T-cell (primary cell): ENCODE measurements around the gene LMO1. TPM values are rescaled to one million over a fixed set of nuclear protein-coding genes. Genes with fewer than 3 reads are reported as not detected.

ENCODE experiments used
- ATAC-seq, 4 experiments: fragments of 200-7000 bp in 3 of 4; fragments of 150-1000 bp in 1 of 4; cut with Tn5 transposase; replicated peaks in 1 of 4; 1 replicate in 3 of 4; 2 replicates in 1 of 4; pipeline ENCODE4 v1.10.0; 2021; ENCODE audit warnings: moderate library complexity in 3 of 4, mild to moderate bottlenecking in 2 of 4, moderate number of reproducible peaks in 1 of 4
- CTCF ChIA-PET, 2 donors: fragments of 300-600 bp; sonication (Branson Sonifier 250); formaldehyde crosslinking; loops; one replicate each; lab custom pipeline; 2022; ENCODE audit warnings: antibody characterized with exemption in 2 of 2; lab: Charles Lee
- POLR2A ChIA-PET, 2 donors: fragments of 300-600 bp; sonication (Branson Sonifier 250); formaldehyde crosslinking; loops; one replicate each; lab custom pipeline; 2022; ENCODE audit warnings: antibody characterized with exemption in 2 of 2; lab: Charles Lee
- DNase-seq, 35 experiments: peaks; one replicate each; pipeline versions ENCODE4 v3.0.0 to v3.0.0-alpha.2; 2013 to 2023
- H3K27ac ChIP-seq: one replicate; pipeline ENCODE4 v1.5.1; 2013; ENCODE audit warnings: low read length
- H3K27me3 ChIP-seq, 2 experiments: replicated peaks in 1 of 2; 1 replicate in 1 of 2; 2 replicates in 1 of 2; pipeline versions ENCODE4 v1.6.1 to v1.7.0; 2013; ENCODE audit warnings: low read length in 1 of 2, mixed read lengths in 1 of 2; ENCODE audit not compliant: control insufficient read depth in 2 of 2, insufficient read depth in 2 of 2; ENCODE audit errors: extremely low read depth in 1 of 2
- H3K36me3 ChIP-seq, 2 donors: 1 replicate in 1 of 2; 2 replicates in 1 of 2; pipeline versions ENCODE4 v1.6.1 to v1.7.0; 2013; ENCODE audit warnings: low read length in 1 of 2; ENCODE audit not compliant: control insufficient read depth in 2 of 2, insufficient read depth in 1 of 2; ENCODE audit errors: extremely low read depth in 1 of 2
- H3K4me1 ChIP-seq, 2 experiments: 1 replicate in 1 of 2; 2 replicates in 1 of 2; pipeline versions ENCODE4 v1.6.1 to v1.7.0; 2013; ENCODE audit warnings: low read length in 2 of 2, mixed read lengths in 1 of 2; ENCODE audit not compliant: insufficient read depth in 2 of 2, control insufficient read depth in 1 of 2; ENCODE audit errors: extremely low read depth in 1 of 2
- H3K4me3 ChIP-seq, 2 donors: 1 replicate in 1 of 2; 2 replicates in 1 of 2; pipeline versions ENCODE4 v1.5.1 to v1.7.0; 2013; ENCODE audit warnings: mild to moderate bottlenecking in 2 of 2, low read length in 1 of 2, moderate library complexity in 1 of 2; ENCODE audit not compliant: control insufficient read depth in 1 of 2; ENCODE audit errors: extremely low read depth in 1 of 2
- H3K9me3 ChIP-seq: 2 replicates; pipeline ENCODE4 v1.7.0; 2013
- H3K27ac Mint-ChIP-seq, 2 donors: one replicate each; pipeline ENCODE4 v1.8.0; 2020 to 2021; ENCODE audit warnings: mild to moderate bottlenecking in 2 of 2, mixed read lengths in 2 of 2
- H3K27me3 Mint-ChIP-seq, 2 donors: one replicate each; pipeline ENCODE4 v1.8.0; 2021 to 2022; ENCODE audit warnings: mixed read lengths in 2 of 2
- H3K36me3 Mint-ChIP-seq: one replicate; pipeline ENCODE4 v1.8.0; 2021; ENCODE audit warnings: mixed read lengths
- H3K4me1 Mint-ChIP-seq, 3 donors: one replicate each; pipeline ENCODE4 v1.8.0; 2020 to 2022; ENCODE audit warnings: mixed read lengths in 3 of 3, mild to moderate bottlenecking in 1 of 3
- H3K4me3 Mint-ChIP-seq, 3 donors: one replicate each; pipeline ENCODE4 v1.8.0; 2020 to 2022; ENCODE audit warnings: mild to moderate bottlenecking in 3 of 3, mixed read lengths in 3 of 3, moderate library complexity in 3 of 3
- H3K9me3 Mint-ChIP-seq, 3 donors: one replicate each; pipeline ENCODE4 v1.8.0; 2020 to 2022; ENCODE audit warnings: mixed read lengths in 3 of 3
- WGBS: methylation state at CpG from one replicate; pipeline ENCODE4 v1.1.5; 2013; ENCODE audit warnings: missing lambda C conversion rate; ENCODE audit not compliant: insufficient coverage; 5-methylcytosine and 5-hydroxymethylcytosine counted together
- total RNA-seq, 35 experiments: library from RNA in 6 of 35; stranded (reverse) in 6 of 35; fragments of 120-200 nt in 1 of 35; gene quantifications; one replicate each; pipeline versions ENCODE4 v1.2.1 to v1.2.4 and lab custom pipeline; 2013 to 2026

LMO1 gene
- total RNA-seq, 5 donors from 2014 or later (not counting 1 experiment from before 2014, with no cell fraction given): not detected

DNA sequence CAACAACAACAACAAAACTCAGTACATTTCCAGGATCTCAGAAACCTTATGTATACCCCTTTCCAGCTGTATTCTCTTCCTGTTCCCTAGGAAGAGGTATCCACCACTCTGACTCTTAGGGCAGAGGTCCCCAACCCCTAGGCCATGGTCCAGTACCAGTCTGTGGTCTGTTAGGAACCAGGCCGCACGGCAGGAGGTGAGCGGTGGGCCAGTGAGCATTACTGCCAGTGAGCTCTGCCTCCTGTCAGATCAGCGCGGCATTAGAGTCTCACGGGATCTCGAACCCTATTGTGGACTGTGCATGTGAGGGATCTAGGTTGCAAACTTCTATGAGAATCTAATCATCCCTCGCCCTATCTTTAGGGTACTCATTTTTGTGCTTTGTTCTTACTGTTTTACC, 43.9 kb upstream of the LMO1 start:
- no peaks in the 10 kb centered on the region for H3K27me3 ChIP-seq
- no peak overlapping the region for H3K27ac ChIP-seq
- peaks cover 5 to 11% (median 10%) of the 10 kb centered on the region in 3 donors for H3K9me3 Mint-ChIP-seq
- H3K27me3 Mint-ChIP-seq: no peaks in the 10 kb centered on the region
- ChIA-PET POLR2A (no interaction called here), CTCF (no interaction called here)
- no peak for ATAC-seq
- no peak overlapping the region for H3K4me3 Mint-ChIP-seq
- no peaks in the 10 kb centered on the region for H3K36me3 ChIP-seq
- no peaks in the 10 kb centered on the region for H3K9me3 ChIP-seq
- no peak for DNase-seq
- H3K4me1 ChIP-seq: no peaks in the 10 kb centered on the region
- 95% methylated on average over 5 of the region's 8 CpGs for WGBS
- H3K4me1 Mint-ChIP-seq: no peaks in the 10 kb centered on the region
- H3K36me3 Mint-ChIP-seq: no peaks in the 10 kb centered on the region
- H3K4me3 ChIP-seq: no peak overlapping the region
- H3K27ac Mint-ChIP-seq: no peak overlapping the region

DNA sequence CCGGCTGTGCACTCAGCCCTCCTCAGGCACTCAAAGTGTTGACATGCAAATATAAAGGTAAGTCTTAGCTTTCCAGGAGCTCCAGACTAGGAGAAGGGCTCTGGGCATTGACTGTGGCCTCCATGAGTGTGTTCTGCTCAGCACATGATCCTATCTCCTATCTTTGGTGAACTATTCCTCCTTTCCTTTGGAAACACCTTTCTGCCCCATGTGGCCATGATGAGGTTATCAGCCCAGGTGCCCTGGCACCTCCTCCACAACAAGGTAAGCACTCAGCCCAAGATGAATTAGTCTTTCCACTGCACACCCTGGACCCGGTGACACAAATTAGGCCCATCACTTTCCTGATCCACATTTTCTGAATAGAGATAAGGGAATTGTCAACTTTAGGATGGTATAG, 37.9 kb upstream of the LMO1 start:
- DNase-seq: no peak
- H3K27ac ChIP-seq: no peak overlapping the region
- H3K27me3 ChIP-seq: peaks cover 0 to 20% of the 10 kb centered on the region in 2 experiments
- H3K4me1 ChIP-seq: no peaks in the 10 kb centered on the region
- no peak for ATAC-seq
- H3K4me1 Mint-ChIP-seq: no peaks in the 10 kb centered on the region
- H3K36me3 ChIP-seq: no peaks in the 10 kb centered on the region
- peaks cover 12 to 18% of the 10 kb centered on the region in 2 donors for H3K27me3 Mint-ChIP-seq
- no peak overlapping the region for H3K4me3 ChIP-seq
- peaks cover 6 to 16% (median 12%) of the 10 kb centered on the region in 3 donors for H3K9me3 Mint-ChIP-seq
- CTCF ChIA-PET: no interaction called here
- H3K27ac Mint-ChIP-seq: no peak overlapping the region
- H3K4me3 Mint-ChIP-seq: no peak overlapping the region
- no peaks in the 10 kb centered on the region for H3K9me3 ChIP-seq
- H3K36me3 Mint-ChIP-seq: no peaks in the 10 kb centered on the region
- POLR2A ChIA-PET: no interaction called here
- 100% methylated on average over 1 of the region's 2 CpGs for WGBS

DNA sequence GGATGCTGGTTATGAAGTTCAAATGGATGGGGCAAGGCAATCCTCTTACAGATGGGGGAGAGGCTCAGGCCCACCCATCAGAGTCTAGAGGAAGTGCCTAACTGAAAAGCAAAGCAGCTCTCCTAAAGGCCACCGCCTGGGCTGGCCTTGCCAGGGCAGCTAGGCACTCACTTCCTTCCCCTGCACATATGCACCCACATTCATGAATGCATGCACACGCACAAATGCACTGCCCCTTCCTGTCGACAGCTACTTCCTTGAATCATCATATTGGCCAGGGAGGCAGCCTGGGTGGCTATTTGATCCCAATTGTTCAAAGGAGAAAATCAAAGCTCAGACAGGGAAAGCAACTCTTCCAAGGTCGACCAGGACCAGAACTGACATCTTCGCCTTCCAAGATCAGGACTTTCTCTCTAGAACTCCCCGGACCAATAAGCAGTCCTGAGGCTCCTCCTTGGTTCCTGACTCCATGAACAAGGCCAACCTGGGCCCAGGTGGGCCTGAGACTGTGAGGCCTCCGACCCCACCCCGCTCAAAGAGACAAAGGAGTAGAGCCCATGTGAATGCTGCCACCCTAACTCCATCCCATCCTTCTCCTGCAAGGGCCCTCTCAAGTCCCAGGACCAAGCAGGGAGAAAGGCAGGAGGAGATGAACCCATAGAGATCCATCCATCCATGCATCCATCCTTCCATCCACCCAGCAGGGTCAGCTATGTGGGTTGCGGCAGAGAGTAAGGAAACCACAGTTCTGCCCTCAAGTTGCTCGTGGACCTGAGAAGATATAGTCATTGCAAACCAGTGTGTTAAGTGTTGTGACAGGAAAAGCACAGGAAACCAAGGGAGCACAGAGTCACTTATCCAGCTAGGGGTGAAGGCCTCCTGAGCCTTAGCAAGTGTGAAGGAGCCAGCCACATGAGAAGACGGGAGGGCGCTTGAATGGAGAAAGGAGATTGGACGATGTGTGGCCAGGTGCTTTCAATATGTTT, 35.4 kb upstream of the LMO1 start:
- H3K36me3 Mint-ChIP-seq: no peaks in the 10 kb centered on the region
- no peak for ATAC-seq
- no peak overlapping the region for H3K4me3 Mint-ChIP-seq
- H3K27ac Mint-ChIP-seq: no peak overlapping the region
- ChIA-PET CTCF (interaction anchor here in 1 of 2 donors (0.6 kb wide), 1 partner anchor 30 kb away, joined by 3 read pairs; no protein-coding TSS in a partner anchor), POLR2A (no interaction called here)
- 71% methylated on average over 8 of the region's 13 CpGs for WGBS
- Histone ChIP-seq H3K4me3 (no peak overlapping the region), H3K9me3 (no peaks in the 10 kb centered on the region), H3K36me3 (no peaks in the 10 kb centered on the region), H3K27me3 (peaks cover 0 to 27% of the 10 kb centered on the region in 2 experiments), H3K4me1 (no peaks in the 10 kb centered on the region), H3K27ac (no peak overlapping the region)
- no peaks in the 10 kb centered on the region for H3K4me1 Mint-ChIP-seq
- H3K9me3 Mint-ChIP-seq: peaks cover 6 to 10% (median 7%) of the 10 kb centered on the region in 3 donors
- no peak for DNase-seq
- peaks cover 12 to 18% of the 10 kb centered on the region in 2 donors for H3K27me3 Mint-ChIP-seq

DNA sequence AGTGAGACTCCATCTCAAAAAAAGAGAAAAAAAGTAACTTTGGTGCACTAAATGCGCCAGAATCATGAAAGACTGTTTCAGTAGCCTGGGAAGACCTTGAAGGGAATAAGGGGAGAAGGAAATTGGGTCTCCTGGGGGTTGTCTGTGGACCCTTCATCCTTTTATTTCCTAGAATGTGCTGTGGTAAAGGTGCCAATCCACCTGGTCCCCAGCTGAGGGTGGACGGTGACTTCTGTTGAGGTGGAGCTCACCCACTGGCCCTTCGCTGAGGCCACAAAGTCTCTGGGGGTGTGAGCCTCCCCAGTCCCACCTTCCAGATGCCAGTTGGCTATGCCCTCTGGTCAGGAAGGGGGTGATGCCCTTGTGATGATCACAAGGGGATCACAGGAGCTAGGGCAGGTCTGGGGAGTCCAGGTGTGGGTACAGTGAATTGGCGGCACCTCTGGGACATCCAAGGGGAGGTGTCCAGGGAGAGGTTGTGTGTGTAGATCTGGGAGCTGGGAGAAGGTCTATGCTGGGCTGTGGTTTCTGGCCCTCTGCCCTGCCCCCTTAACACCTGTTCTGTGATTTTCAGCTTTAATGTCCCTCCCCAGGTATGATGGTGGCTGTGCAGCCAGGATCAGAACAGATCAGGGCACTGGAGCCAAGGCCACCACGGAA, 34.2 kb upstream of the LMO1 start:
- ChIA-PET POLR2A (no interaction called here), CTCF (no interaction called here)
- no peak for ATAC-seq
- Histone ChIP-seq H3K36me3 (no peaks in the 10 kb centered on the region), H3K27ac (no peak overlapping the region), H3K4me1 (no peaks in the 10 kb centered on the region), H3K4me3 (no peak overlapping the region), H3K9me3 (no peaks in the 10 kb centered on the region), H3K27me3 (peaks cover 0 to 27% of the 10 kb centered on the region in 2 experiments)
- Mint-ChIP-seq H3K4me3 (no peak overlapping the region), H3K9me3 (peaks cover 4 to 9% (median 5%) of the 10 kb centered on the region in 3 donors), H3K36me3 (no peaks in the 10 kb centered on the region), H3K4me1 (no peaks in the 10 kb centered on the region), H3K27ac (no peak overlapping the region), H3K27me3 (peaks cover 12 to 18% of the 10 kb centered on the region in 2 donors)
- DNase-seq: no peak
- no CpG with 5 or more reads among the region's 5 CpGs for WGBS

DNA sequence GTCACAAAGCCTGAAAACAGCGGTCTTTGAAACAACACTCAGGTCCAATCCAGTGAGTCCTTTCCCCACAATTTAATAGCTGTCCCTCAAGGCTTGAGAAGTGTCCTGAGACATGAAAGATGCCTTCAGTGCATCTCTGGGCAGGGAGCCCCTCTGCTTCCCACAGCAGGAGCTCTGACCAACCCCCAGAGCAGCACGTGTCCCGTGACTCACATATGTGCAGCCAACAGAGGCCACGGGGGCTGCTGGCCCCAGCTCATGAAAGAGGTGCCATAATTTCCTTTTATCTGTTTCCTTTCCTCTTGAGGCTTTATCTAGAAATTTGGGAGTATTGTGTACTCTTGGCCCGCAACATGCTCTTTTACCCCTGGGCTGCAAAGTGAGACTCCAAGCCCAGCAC, 33.2 kb upstream of the LMO1 start:
- Histone ChIP-seq H3K4me3 (no peak overlapping the region), H3K9me3 (no peaks in the 10 kb centered on the region), H3K27me3 (peaks cover 0 to 27% of the 10 kb centered on the region in 2 experiments), H3K27ac (no peak overlapping the region), H3K4me1 (no peaks in the 10 kb centered on the region), H3K36me3 (no peaks in the 10 kb centered on the region)
- no peak overlapping the region for H3K27ac Mint-ChIP-seq
- DNase-seq (no peak), ATAC-seq (no peak)
- ChIA-PET CTCF (no interaction called here), POLR2A (no interaction called here)
- 100% methylated on average over 2 of the region's 5 CpGs for WGBS
- no peaks in the 10 kb centered on the region for H3K4me1 Mint-ChIP-seq
- H3K4me3 Mint-ChIP-seq: no peak overlapping the region
- no peaks in the 10 kb centered on the region for H3K36me3 Mint-ChIP-seq
- H3K9me3 Mint-ChIP-seq: no peaks in the 10 kb centered on the region
- H3K27me3 Mint-ChIP-seq: peaks cover 12 to 14% of the 10 kb centered on the region in 2 donors

DNA sequence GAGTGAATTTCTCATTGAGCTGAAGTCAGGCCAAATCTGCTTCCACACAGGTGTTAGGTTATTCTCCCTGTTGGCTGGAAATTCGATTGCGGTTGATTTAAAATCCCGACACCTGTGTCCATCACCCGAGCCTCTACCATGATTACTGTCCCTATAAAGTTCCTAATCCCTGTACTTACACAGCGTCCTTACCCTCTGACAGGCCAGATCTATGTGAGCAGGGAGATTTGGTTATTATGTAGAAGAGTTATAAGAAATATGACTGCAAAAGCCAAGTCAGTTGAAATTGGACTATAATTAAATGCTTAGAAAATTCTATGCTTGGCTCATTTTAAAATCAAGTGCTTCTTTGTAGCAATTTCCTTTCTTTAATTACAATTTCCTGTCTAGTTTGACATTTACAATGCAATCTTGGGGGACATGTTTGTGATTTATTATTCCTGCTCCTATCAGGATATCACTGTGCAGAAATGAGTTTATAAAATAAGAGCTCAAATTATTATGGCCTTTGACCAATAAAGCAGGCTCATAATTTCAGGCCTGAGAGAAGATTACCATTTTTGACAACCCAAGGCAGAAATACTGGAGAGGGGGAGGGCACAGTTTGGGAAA, 32.5 kb upstream of the LMO1 start:
- Histone ChIP-seq H3K27me3 (peaks cover 0 to 26% of the 10 kb centered on the region in 2 experiments), H3K36me3 (no peaks in the 10 kb centered on the region), H3K27ac (no peak overlapping the region), H3K9me3 (no peaks in the 10 kb centered on the region), H3K4me3 (no peak overlapping the region), H3K4me1 (no peaks in the 10 kb centered on the region)
- no peak overlapping the region for H3K4me3 Mint-ChIP-seq
- ATAC-seq: no peak
- no peak overlapping the region for H3K27ac Mint-ChIP-seq
- no CpG with 5 or more reads among the region's 5 CpGs for WGBS
- H3K9me3 Mint-ChIP-seq: no peaks in the 10 kb centered on the region
- H3K27me3 Mint-ChIP-seq: peaks cover 10 to 11% of the 10 kb centered on the region in 2 donors
- DNase-seq: no peak
- ChIA-PET POLR2A (no interaction called here), CTCF (interaction anchor here in 1 of 2 donors (0.6 kb wide), 1 partner anchor 839 kb away, joined by 4 read pairs; no protein-coding TSS in a partner anchor)
- no peaks in the 10 kb centered on the region for H3K4me1 Mint-ChIP-seq
- no peaks in the 10 kb centered on the region for H3K36me3 Mint-ChIP-seq
